ENCODE measurements around the gene ACBD4.
A peak's percentile ranks its signal among the peaks of the same experiment; 100 is the strongest.

DNA sequence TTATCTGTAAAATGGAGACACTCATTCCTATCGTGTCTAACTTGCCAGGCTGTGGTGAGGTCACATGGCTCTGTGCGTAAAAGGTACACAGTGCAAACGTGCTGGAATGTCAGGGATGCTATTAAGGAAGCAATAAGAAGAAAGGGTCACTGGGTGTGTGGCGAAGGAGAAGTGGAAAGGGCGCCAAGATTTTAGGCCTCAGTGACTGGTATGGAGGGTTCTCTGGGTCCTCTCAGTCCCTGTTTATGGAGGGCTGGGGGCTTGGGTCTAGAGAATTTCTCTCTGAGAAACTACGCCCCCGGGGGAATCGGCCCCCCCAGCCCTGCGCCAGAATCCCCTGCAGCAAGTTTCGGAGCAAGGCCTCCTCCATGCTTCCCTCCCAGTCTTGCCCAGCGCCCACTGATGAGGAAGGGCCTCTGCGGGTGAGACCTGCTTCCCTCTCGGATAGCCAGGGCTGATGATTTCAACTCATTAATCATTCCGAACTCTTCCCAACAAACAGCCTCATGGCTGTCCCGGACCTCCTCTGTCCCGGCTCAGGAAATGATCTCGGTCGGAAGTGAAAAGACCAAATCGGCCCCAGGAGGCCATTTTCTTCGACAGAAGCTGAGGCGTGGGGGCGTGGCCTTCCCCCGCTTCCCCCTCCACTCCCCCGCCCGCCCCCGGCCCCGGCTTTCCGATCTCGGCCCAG is 11.5 kb downstream of the ACBD4 start:
- TF ChIP-seq NFYB (IDR thresholded peaks at IDR 0.05; ENCODE audit: insufficient read depth, low read depth, low read length) (no peak), RFX5 (IDR thresholded peaks at IDR 0.05; ENCODE audit: low read depth, low read length) (no peak), NRF1 (conservative IDR thresholded peaks at IDR 0.05; ENCODE audit: low read depth, low read length) (no peak), ZSCAN29 (IDR thresholded peaks at IDR 0.05) (no peak), EZH2 (IDR thresholded peaks at IDR 0.05; ENCODE audit: borderline replicate concordance, control insufficient read depth, low read depth, low read length) (no peak), MEF2A (IDR thresholded peaks at IDR 0.05; ENCODE audit: insufficient read depth, low read depth, low read length) (no peak), BACH1 (IDR thresholded peaks at IDR 0.05; ENCODE audit: borderline replicate concordance) (no peak), PAX5 (IDR thresholded peaks at IDR 0.05; ENCODE audit: borderline replicate concordance, low read depth, low read length) (0 out of 2 replicates have a peak, but pooled peaks have one; percentile 6), CHD1 (IDR thresholded peaks at IDR 0.05; ENCODE audit: low read depth, low read length) (no peak), YY1 (IDR thresholded peaks at IDR 0.05; ENCODE audit: low read depth, low read length) (peak; percentile 93), RBBP5 (conservative IDR thresholded peaks at IDR 0.05) (no peak)
- TF ChIP-seq, protein P1, sequence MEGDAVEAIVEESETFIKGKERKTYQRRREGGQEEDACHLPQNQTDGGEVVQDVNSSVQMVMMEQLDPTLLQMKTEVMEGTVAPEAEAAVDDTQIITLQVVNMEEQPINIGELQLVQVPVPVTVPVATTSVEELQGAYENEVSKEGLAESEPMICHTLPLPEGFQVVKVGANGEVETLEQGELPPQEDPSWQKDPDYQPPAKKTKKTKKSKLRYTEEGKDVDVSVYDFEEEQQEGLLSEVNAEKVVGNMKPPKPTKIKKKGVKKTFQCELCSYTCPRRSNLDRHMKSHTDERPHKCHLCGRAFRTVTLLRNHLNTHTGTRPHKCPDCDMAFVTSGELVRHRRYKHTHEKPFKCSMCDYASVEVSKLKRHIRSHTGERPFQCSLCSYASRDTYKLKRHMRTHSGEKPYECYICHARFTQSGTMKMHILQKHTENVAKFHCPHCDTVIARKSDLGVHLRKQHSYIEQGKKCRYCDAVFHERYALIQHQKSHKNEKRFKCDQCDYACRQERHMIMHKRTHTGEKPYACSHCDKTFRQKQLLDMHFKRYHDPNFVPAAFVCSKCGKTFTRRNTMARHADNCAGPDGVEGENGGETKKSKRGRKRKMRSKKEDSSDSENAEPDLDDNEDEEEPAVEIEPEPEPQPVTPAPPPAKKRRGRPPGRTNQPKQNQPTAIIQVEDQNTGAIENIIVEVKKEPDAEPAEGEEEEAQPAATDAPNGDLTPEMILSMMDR (IDR thresholded peaks at IDR 0.05 in 2 of 3, conservative IDR thresholded peaks at IDR 0.05 in 1 of 3; ENCODE audit: control insufficient read depth in 2 of 3, extremely low read depth in 1 of 3, insufficient read depth in 1 of 3, low read depth in 3 of 3, low read length in 3 of 3): no peak

All from GM12878 (cell line).